Epithelial cell of prostate (primary cell): ENCODE data around the gene CHRNA4.
"Not testable (repeated sequence)": the region's sequence is repeated elsewhere in the genome, so short reads cannot be mapped to it uniquely, and the experiment has no call there.

Experiments
- DNase-seq: peaks from one replicate; pipeline ENCODE4 v3.0.0-alpha.2; 2011; ENCODE audit warnings: low read depth, low spot score
- H3K27ac ChIP-seq: fragments of 450-650 bp; 2 replicates; pipeline ENCODE4 v1.5.1; 2017; ENCODE audit warnings: mild to moderate bottlenecking

The CHRNA4 gene

GRCh38 chr20:63314015-63314471 lies 47.1 kb downstream of the CHRNA4 start:
- DNase-seq = no peak

DNA sequence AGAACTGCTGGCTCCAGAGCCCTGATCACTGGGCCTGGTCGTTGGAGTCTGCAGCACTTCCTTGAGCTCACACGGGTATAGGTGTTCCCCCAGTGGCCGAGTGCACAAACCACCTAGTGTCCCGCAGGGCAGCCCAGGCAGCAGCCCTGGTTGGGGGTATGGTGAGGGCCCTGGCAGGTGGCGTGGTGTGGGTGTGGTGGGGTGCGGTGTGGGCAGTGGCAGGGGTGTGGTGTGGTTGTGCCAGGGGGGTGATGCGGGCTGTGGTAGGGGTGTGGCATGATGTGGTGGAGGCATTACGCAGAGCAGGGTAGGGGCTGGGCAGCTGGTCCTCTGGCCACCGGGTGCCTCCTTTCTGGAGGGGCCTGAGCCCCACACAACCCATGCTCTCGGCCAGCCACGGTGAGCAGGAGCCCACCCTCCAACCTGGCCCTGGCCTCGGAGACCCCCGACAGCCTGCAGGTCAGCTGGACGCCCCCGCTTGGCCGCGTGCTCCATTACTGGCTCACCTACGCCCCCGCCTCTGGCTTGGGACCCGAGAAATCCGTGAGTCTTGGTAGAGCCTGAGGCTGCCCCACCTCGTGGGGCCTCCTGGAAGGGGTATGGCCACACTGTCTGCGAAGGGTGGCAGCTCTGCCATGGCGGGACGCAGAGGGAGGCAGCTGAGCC lies 47.7 kb downstream of the CHRNA4 start:
- H3K27ac ChIP-seq = no peak overlapping the region
- no peak for DNase-seq

More at GRCh38 chr20:63314015-63314471, 47.1 kb downstream of the CHRNA4 start:
- H3K27ac ChIP-seq = no peak overlapping the region

- DNase-seq = no peak
- H3K27ac ChIP-seq = no peak overlapping the region
These were observed 48.3 kb downstream of the CHRNA4 start for GRCh38 chr20:63312690-63313348.

DNA sequence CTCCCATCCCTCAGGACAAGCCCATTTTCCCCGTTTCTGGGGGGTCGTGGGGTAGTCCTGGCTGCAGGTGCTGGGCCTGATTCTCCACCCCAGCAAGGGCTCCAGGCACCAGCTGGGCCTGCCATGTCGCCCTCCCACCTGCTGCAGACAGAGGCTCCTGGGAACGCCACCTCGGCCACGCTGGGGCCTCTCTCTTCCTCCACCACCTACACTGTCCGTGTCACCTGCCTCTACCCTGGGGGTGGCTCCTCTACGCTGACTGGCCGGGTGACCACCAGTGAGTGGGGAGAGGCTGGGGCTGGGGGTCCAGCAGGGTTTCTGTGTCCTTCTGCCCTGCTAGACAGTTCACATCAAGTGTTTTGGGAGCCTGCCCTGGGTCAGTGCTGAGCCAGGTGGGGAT lies 48.9 kb downstream of the CHRNA4 start:
- DNase-seq = no peak
- H3K27ac ChIP-seq = no peak overlapping the region

- H3K27ac ChIP-seq = no peak overlapping the region
- DNase-seq = no peak
These were observed 49.3 kb downstream of the CHRNA4 start for GRCh38 chr20:63311833-63312243.

GRCh38 chr20:63311186-63311832 lies 49.8 kb downstream of the CHRNA4 start:
- no peak for DNase-seq
- H3K27ac ChIP-seq = no peak overlapping the region

DNA sequence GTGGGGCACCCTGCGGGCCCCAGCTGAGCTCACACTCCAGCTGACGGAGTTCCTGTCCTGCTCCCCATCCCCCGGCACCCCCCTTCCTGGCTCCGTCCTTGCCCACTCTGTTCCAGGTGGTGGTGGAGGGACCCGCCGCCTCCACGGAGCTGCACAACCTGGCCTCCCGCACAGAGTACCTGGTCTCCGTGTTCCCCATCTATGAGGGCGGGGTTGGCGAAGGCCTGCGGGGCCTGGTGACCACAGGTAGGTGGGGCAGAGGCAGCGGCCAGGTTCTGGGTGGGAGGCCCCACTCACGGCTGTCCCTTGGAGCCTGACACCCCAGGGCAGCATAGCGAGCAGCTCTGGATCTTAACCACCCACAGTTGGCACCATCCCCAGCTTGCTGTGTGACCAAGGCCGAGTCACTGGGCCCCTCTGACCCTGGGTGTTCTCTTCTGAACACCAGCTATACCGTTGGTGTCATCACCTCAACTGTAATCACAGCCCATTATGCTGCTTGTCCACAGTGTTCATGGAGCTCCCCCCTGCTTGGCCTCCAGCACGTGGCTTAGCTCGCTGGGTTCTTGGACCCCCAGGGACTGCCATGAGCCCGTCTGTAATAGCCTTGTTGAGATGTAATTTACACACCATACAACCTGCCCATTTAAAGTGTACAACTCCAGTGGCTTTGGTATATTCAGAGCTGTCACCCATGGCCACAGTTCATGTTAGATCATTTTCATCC lies 50.7 kb downstream of the CHRNA4 start:
- H3K27ac ChIP-seq = no peak overlapping the region
- DNase-seq = no peak

GRCh38 chr20:63309261-63310071 lies 51.7 kb downstream of the CHRNA4 start:
- no peak overlapping the region for H3K27ac ChIP-seq
- no peak for DNase-seq

DNA sequence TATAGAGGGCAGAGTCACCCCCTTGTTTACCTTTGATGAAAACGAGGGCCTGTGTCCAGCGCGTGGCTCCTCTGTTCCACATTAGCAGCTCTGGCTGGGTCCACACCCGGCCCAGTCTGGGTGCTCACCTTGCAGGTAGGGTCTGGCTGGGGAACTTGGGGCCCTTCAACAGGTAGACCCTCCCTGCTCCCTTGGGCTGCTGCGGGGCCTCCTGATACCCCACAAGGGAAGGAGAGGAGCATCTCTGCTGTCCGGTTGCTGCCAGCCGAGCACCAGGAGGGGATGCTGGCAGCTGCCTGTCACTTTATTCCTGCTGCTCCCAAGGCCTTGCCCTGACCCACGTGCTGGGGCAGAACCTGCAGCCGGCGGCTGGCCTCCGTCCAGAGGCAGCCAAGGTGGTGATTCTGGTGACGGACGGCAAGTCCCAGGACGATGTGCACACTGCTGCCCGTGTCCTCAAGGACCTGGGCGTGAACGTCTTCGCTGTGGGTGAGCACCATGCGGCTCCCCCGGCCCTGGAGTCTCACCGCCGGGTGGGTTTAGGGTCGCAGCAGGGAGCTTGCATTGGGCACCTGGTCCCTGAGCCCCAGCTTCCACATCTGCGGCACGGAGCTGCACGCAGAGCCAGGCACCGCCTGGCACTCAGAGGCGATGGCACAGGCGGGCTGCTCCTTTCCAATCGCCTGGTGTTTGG lies 52.8 kb downstream of the CHRNA4 start:
- no peak overlapping the region for H3K27ac ChIP-seq
- no peak for DNase-seq

DNA sequence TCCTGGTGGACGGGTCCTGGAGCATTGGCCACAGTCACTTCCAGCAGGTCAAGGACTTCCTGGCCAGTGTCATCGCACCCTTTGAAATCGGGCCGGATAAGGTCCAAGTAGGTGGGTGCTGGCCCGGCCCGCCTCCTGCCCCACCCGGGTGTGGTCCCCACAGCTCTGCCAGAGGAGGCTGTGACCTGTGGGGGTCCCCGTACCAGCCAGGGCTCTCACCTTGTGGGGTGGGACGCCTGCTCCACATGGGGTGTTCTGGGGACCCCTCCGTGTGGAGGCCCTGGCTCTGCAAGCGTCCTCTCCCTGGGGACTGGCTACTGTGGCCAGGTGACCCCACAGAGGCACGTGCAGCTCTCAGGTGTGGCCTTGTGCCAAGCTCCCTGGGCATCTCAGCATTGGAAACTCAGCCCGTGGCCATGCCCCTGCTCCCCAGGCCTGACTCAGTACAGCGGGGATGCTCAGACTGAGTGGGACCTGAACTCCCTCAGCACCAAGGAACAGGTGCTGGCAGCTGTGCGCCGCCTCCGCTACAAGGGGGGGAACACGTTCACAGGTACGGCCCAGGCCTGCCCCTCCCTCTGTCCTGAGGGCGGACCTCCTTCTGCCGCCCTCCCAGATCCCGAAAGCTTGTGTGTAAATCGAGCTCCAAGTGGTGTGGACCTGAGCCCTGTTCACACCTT lies 53.5 kb downstream of the CHRNA4 start:
- no peak for DNase-seq
- no peak overlapping the region for H3K27ac ChIP-seq

- no peak for DNase-seq
- H3K27ac ChIP-seq = no peak overlapping the region
These were observed 54.2 kb downstream of the CHRNA4 start for GRCh38 chr20:63306673-63307537.

GRCh38 chr20:63305933-63306672 lies 55.0 kb downstream of the CHRNA4 start:
- not testable (repeated sequence) for H3K27ac ChIP-seq, DNase-seq

- DNase-seq = no peak
- H3K27ac ChIP-seq = no peak overlapping the region
These were observed 55.8 kb downstream of the CHRNA4 start for GRCh38 chr20:63305393-63305792.

DNA sequence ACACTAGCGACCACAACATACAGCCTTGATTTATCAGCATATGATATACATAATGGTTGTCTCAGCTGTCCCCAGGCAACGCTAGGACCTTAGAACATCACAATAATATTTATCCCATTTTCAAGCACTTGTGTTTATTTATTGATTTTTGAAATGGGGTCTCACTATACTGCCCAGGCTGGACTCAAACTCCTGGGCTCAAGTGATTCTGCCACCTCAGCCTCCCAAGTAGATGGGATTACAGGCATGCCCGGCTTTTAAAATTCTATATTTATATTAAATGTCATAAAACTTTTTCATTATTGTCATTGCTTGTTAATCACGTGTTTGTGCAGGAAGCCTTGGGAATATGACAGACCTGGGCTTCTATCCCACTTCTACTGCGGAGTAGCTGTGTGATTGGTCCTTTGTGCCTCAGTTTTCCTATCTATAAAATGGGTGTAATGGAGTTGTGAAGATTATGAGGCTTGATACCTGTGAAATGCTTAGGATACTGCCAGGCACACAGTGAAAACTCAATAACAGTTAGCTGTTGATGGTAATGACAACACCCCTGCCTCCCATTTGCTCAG lies 58.0 kb downstream of the CHRNA4 start:
- DNase-seq = no peak
- H3K27ac ChIP-seq = no peak overlapping the region

DNA sequence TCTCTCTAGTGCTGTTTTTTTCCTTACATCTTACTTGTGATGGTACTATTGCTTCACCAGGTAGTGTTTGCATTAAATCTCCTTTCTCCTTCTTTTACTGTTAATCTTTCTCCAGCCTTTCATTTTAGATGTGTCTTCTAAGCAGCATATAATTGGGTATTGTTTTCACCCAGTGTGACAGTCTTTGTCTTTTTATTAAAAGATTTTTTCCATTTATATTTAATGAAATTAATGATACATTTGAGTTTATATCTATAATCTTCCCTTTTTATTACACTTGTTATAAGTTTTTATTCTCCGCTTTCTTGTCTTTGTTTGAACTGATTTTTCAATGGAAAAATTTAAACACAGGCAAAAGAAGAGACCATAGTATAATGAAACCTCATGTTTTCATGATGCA lies 59.5 kb downstream of the CHRNA4 start:
- no peak overlapping the region for H3K27ac ChIP-seq
- DNase-seq = no peak

GRCh38 chr20:63298731-63299312 lies 62.3 kb downstream of the CHRNA4 start:
- no peak overlapping the region for H3K27ac ChIP-seq
- no peak for DNase-seq
